PC-3 (cell line): ENCODE data around the gene SMYD2.

ENCODE experiments used
- EZH2 ChIP-seq: fragments of 300-600 bp; sonication (generic); IDR thresholded peaks from one replicate; pipeline ENCODE4 v1.6.1; 2017; ENCODE audit warnings: antibody characterized with exemption, mild to moderate bottlenecking, low read length; ENCODE audit not compliant: unreplicated experiment
- EZH2phosphoT487 ChIP-seq: fragments of 300-600 bp; sonication (generic); IDR thresholded peaks from 2 replicates; pipeline ENCODE4 v1.6.1; 2018; ENCODE audit warnings: mild to moderate bottlenecking, antibody characterized with exemption, low read length, borderline replicate concordance
- TF ChIP-seq, protein P1 (sequence below): fragments of 300-600 bp; sonication (generic); conservative IDR thresholded peaks from 2 replicates; pipeline ENCODE4 v1.5.1; 2017; ENCODE audit warnings: antibody characterized with exemption, low read depth, mild to moderate bottlenecking, low read length

DNA sequence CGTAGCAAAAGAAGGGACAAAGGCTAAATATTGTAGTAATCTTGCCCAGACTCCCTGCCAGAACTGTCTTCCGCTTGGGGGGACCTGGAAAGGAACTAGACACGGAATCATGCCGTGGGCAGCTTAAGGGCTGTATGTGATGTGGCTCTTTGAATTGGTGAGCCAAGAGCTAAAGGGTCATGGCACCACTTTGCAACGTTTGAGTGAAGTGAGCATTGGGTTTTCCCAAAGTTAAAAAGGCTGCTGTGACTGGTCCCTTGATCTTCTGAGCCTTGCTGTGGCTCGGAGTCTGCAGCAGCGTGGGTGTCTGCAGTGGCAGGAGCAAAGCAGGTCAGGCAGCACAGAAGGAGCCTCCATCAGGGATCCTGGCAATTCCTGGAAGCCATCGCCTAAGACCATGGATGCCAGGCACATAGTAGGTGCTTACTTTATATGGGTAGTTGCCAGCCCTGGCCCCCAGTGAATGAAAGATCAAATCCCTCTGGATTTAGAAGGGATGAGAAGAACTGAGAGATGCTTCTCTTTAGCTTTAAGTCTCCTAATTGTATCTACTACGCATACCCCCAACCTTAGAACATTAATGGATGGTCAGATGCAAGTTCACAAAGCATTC is 1.8 kb downstream of the SMYD2 start:
- TF ChIP-seq, protein P1, sequence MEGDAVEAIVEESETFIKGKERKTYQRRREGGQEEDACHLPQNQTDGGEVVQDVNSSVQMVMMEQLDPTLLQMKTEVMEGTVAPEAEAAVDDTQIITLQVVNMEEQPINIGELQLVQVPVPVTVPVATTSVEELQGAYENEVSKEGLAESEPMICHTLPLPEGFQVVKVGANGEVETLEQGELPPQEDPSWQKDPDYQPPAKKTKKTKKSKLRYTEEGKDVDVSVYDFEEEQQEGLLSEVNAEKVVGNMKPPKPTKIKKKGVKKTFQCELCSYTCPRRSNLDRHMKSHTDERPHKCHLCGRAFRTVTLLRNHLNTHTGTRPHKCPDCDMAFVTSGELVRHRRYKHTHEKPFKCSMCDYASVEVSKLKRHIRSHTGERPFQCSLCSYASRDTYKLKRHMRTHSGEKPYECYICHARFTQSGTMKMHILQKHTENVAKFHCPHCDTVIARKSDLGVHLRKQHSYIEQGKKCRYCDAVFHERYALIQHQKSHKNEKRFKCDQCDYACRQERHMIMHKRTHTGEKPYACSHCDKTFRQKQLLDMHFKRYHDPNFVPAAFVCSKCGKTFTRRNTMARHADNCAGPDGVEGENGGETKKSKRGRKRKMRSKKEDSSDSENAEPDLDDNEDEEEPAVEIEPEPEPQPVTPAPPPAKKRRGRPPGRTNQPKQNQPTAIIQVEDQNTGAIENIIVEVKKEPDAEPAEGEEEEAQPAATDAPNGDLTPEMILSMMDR = no peak
- no peak for TF ChIP-seq EZH2
- TF ChIP-seq EZH2phosphoT487 = no peak
